B cell (primary cell): ENCODE results near the gene CADM1.

Source experiments
- CTCF ChIP-seq: fragments of 200-600 bp; IDR thresholded peaks from one replicate; pipeline ENCODE4 v1.8.0; 2022; ENCODE audit warnings: antibody characterized with exemption, mild to moderate bottlenecking
- EZH2 ChIP-seq: IDR thresholded peaks from 2 replicates; pipeline ENCODE4 v1.6.1; 2012; ENCODE audit warnings: borderline replicate concordance, low read depth, mild to moderate bottlenecking, moderate library complexity, low read length; ENCODE audit not compliant: insufficient read depth, poor library complexity, severe bottlenecking

DNA sequence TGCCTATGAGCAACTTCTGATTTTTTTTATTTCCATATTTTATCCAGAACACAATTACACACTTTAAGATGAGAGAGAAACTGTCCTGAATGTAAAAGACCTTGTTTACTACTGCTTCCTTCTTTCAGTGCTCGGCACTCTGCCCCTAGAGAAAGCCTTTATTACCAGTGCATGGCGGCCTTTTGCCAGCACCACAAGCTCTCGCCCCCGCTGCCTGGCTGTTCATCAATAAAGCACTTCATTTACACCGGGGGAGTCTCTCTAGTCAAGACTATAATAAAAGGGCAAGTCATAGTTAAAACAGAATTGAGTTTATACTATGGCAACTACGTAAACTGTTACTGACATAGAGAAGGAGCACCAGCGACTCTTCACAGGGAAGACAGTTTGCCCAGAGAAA, 259.5 kb downstream of the CADM1 start:
- TF ChIP-seq CTCF (no peak), EZH2 (no peak)
